KMS-11 (cell line): ENCODE measurements around the gene PPARG.
"Not testable (repeated sequence)": the region's sequence is repeated elsewhere in the genome, so short reads cannot be mapped to it uniquely, and the experiment has no call there.

Source experiments
- H2AFZ ChIP-seq: fragments of 200-600 bp; sonication (generic); 2 replicates; pipeline ENCODE4 v1.6.1; 2016; ENCODE audit warnings: antibody characterized with exemption, mixed run types, low read depth
- H3K27ac ChIP-seq: fragments of 200-600 bp; sonication (generic); 2 replicates; pipeline ENCODE4 v1.6.1; 2016; ENCODE audit warnings: mild to moderate bottlenecking, mixed run types
- H3K27me3 ChIP-seq: fragments of 200-600 bp; sonication (generic); 2 replicates; pipeline ENCODE4 v1.6.1; 2017; ENCODE audit warnings: mild to moderate bottlenecking, low read depth, mixed run types, moderate library complexity; ENCODE audit not compliant: insufficient read depth
- H3K36me3 ChIP-seq: fragments of 200-600 bp; sonication (generic); 2 replicates; pipeline ENCODE4 v1.6.1; 2017; ENCODE audit warnings: mild to moderate bottlenecking, mixed run types; ENCODE audit not compliant: insufficient read depth
- H3K4me1 ChIP-seq: fragments of 200-600 bp; sonication (generic); 2 replicates; pipeline ENCODE4 v1.6.1; 2016; ENCODE audit warnings: mild to moderate bottlenecking, low read depth, mixed run types; ENCODE audit not compliant: poor library complexity, severe bottlenecking
- H3K4me2 ChIP-seq: fragments of 200-600 bp; sonication (generic); 2 replicates; pipeline ENCODE4 v1.7.0; 2016; ENCODE audit warnings: mild to moderate bottlenecking, mixed run types
- H3K4me3 ChIP-seq: fragments of 200-600 bp; sonication (generic); IDR thresholded peaks from 2 replicates; pipeline ENCODE4 v1.6.1; 2017; ENCODE audit warnings: low read depth, low read length, mixed read lengths; ENCODE audit not compliant: insufficient read depth
- H3K79me2 ChIP-seq: fragments of 200-600 bp; sonication (generic); 2 replicates; pipeline ENCODE4 v1.6.1; 2016; ENCODE audit warnings: low read depth, mixed run types; ENCODE audit not compliant: insufficient read depth
- H3K9ac ChIP-seq: fragments of 200-600 bp; sonication (generic); 2 replicates; pipeline ENCODE4 v1.6.1; 2016; ENCODE audit warnings: mild to moderate bottlenecking, mixed run types
- H4K20me1 ChIP-seq: fragments of 200-600 bp; sonication (generic); 2 replicates; pipeline ENCODE4 v1.6.1; 2016; ENCODE audit warnings: mild to moderate bottlenecking, mixed run types; ENCODE audit not compliant: insufficient read depth
- CTCF ChIP-seq: fragments of 200-600 bp; sonication (generic); conservative IDR thresholded peaks from 2 replicates; pipeline ENCODE4 v1.6.1; 2017; ENCODE audit warnings: low read depth, mild to moderate bottlenecking, antibody characterized with exemption, low read length, moderate library complexity, mixed read lengths

PPARG gene

GRCh38 chr3:12467746-12468145 is 178.9 kb downstream of the PPARG start:
- H3K79me2 ChIP-seq: no peaks in the 10 kb centered on the region
- no peak overlapping the region for H3K27ac ChIP-seq
- no peak overlapping the region for H3K9ac ChIP-seq
- TF ChIP-seq CTCF: no peak
- no peak overlapping the region for H2AFZ ChIP-seq
- no peak overlapping the region for H3K4me3 ChIP-seq
- no peaks in the 10 kb centered on the region for H4K20me1 ChIP-seq
- H3K4me2 ChIP-seq: no peak overlapping the region
- no peaks in the 10 kb centered on the region for H3K27me3 ChIP-seq
- H3K36me3 ChIP-seq: no peaks in the 10 kb centered on the region
- H3K4me1 ChIP-seq: no peaks in the 10 kb centered on the region

GRCh38 chr3:12468276-12468675 is 179.4 kb downstream of the PPARG start:
- H3K4me2 ChIP-seq: no peak overlapping the region
- H3K36me3 ChIP-seq: no peaks in the 10 kb centered on the region
- H4K20me1 ChIP-seq: no peaks in the 10 kb centered on the region
- no peak for TF ChIP-seq CTCF
- H3K27me3 ChIP-seq: no peaks in the 10 kb centered on the region
- H3K27ac ChIP-seq: no peak overlapping the region
- no peaks in the 10 kb centered on the region for H3K4me1 ChIP-seq
- H3K9ac ChIP-seq: no peak overlapping the region
- no peaks in the 10 kb centered on the region for H3K79me2 ChIP-seq
- no peak overlapping the region for H2AFZ ChIP-seq
- H3K4me3 ChIP-seq: no peak overlapping the region

DNA sequence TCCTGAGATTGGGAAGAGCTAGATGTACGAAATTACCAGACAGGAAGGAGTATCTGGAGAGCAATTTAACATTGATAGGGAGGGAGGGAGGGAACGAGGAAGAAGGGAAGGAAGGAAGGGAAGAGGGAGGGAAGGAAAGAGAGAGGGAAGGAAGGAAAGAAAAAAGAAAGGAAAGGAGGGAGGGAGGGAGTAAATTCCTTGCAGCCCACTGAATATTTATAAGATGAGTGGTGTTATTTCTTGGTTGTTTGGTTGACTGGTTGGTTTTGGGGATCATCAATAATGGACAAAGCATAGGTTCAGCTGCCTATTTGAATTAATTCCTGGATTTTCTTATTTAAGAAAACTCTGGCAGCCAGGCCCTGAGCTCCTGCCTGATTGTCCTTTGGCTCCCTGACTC is 179.9 kb downstream of the PPARG start:
- Histone ChIP-seq H3K79me2 (no peaks in the 10 kb centered on the region), H3K4me3 (no peak overlapping the region), H3K36me3 (no peaks in the 10 kb centered on the region), H2AFZ (no peak overlapping the region), H3K27me3 (no peaks in the 10 kb centered on the region), H4K20me1 (no peaks in the 10 kb centered on the region), H3K4me1 (no peaks in the 10 kb centered on the region), H3K27ac (no peak overlapping the region), H3K4me2 (no peak overlapping the region), H3K9ac (no peak overlapping the region)
- TF ChIP-seq CTCF: no peak

GRCh38 chr3:12469222-12469621 is 180.4 kb downstream of the PPARG start:
- H3K4me3 ChIP-seq, H3K4me2 ChIP-seq, H3K36me3 ChIP-seq, H2AFZ ChIP-seq, H4K20me1 ChIP-seq, H3K79me2 ChIP-seq, H3K27me3 ChIP-seq, H3K27ac ChIP-seq, H3K4me1 ChIP-seq, H3K9ac ChIP-seq: not testable (repeated sequence)

GRCh38 chr3:12470111-12470510 is 181.2 kb downstream of the PPARG start:
- Histone ChIP-seq H3K36me3 (no peaks in the 10 kb centered on the region), H3K4me3 (no peak overlapping the region), H3K79me2 (no peaks in the 10 kb centered on the region), H3K27ac (no peak overlapping the region), H4K20me1 (no peaks in the 10 kb centered on the region), H3K4me2 (no peak overlapping the region), H3K4me1 (no peaks in the 10 kb centered on the region), H3K27me3 (no peaks in the 10 kb centered on the region), H2AFZ (no peak overlapping the region), H3K9ac (no peak overlapping the region)
- TF ChIP-seq CTCF: no peak
